ENCODE data around the gene ETV3. TPM values are rescaled to one million over a fixed set of nuclear protein-coding genes. Genes with fewer than 3 reads are reported as not detected.

Gene ETV3
- total and polyA plus RNA-seq, 7 donors = 5.5 to 22.7 (median 16.3) TPM

DNA sequence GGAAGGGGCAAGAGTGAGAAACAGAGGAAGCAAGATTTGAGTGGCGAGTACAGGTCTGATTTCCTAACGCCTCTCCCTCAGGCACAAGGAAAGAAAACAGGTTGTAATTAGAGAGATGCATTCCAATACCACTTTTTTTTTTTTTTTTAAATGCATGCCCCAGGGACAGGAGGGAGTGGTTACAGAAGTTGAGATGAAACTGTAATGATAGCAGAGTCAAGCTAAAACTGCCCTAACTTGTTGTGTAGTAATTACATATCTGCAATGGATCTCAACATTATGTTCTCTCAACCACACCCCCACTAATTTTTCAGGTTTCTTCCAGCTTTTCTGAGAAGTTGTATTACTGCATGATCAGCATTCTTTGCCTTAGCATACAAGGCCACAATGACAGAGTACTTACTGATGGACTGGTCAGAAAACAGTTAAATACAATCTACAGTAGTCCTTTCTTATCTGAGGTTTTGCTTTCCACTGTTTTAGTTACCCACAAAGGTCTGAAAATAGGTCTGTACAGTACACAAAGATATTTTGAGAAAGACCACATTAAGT lies 5.5 kb downstream of the ETV3 start:
- intact Hi-C loops (cut with DNase I) = no loop called here
- WGBS, 3 donors = 75 to 88% (median 87%) methylated on average over 2 of the region's 2 CpGs
- TF ChIP-seq, protein P1, sequence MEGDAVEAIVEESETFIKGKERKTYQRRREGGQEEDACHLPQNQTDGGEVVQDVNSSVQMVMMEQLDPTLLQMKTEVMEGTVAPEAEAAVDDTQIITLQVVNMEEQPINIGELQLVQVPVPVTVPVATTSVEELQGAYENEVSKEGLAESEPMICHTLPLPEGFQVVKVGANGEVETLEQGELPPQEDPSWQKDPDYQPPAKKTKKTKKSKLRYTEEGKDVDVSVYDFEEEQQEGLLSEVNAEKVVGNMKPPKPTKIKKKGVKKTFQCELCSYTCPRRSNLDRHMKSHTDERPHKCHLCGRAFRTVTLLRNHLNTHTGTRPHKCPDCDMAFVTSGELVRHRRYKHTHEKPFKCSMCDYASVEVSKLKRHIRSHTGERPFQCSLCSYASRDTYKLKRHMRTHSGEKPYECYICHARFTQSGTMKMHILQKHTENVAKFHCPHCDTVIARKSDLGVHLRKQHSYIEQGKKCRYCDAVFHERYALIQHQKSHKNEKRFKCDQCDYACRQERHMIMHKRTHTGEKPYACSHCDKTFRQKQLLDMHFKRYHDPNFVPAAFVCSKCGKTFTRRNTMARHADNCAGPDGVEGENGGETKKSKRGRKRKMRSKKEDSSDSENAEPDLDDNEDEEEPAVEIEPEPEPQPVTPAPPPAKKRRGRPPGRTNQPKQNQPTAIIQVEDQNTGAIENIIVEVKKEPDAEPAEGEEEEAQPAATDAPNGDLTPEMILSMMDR (IDR thresholded peaks at IDR 0.05) = no peak
- Histone ChIP-seq H3K9me3 (no peaks in the 10 kb centered on the region), H3K27ac (no peak overlapping the region), H3K36me3 (ENCODE audit: insufficient read depth in 1 of 2, low read depth in 1 of 2) (peaks cover 20 to 85% of the 10 kb centered on the region in 2 donors), H3K27me3 (ENCODE audit: insufficient read depth in 3 of 3, low read length in 2 of 3) (no peaks in the 10 kb centered on the region), H3K4me1 (peaks cover 15% of the 10 kb centered on the region), H3K4me3 (no peak overlapping the region)
- ATAC-seq = no peak
- DNase-seq = no peak

DNA sequence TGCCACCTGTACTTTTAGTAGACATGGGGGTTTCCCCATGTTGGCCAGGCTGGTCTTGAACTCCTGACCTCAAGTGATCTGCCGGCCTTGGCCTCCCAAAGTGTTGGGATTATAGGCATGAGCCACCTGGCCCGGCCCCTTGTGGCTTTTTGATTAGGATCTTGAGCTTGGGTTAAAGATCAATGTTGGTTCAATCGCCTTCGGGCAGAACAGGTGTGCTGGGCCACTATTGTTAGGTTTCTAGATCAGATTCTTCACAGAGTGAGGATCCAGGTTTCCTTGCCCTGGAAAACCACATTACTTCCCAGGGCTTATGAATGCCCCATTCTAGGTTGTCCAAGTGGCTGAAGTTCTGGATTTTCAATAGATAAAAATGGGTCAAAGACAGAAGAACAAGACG lies 6.1 kb downstream of the ETV3 start:
- Histone ChIP-seq H3K27ac (no peak overlapping the region), H3K9me3 (no peaks in the 10 kb centered on the region), H3K4me3 (no peak overlapping the region), H3K36me3 (ENCODE audit: insufficient read depth in 1 of 2, low read depth in 1 of 2) (peaks cover 20 to 90% of the 10 kb centered on the region in 2 donors), H3K4me1 (peaks cover 15% of the 10 kb centered on the region), H3K27me3 (ENCODE audit: insufficient read depth in 3 of 3, low read length in 2 of 3) (no peaks in the 10 kb centered on the region)
- no peak for DNase-seq
- TF ChIP-seq, protein P1 (IDR thresholded peaks at IDR 0.05) = no peak
- intact Hi-C loops (cut with DNase I) = no loop called here
- no peak for ATAC-seq
- WGBS, 3 donors = 83 to 93% (median 84%) methylated on average over 5 of the region's 5 CpGs

DNA sequence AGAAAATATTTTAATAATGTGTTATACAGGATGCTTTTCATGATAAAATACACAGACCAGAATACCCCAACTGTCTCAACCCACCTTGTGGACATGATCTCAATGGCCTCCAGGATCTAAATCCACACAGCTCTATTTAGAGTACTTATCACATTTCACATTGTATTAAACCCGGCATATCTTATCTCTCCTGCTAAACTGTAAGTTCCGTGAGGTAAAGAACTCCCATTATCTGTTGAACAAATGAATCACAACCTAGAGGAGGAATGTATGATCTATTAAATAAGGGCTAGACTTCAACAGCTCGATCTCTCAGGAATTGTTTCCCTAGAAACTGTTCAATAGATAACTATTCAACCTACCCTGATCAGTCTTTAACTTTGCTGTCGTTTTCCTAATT lies 6.9 kb downstream of the ETV3 start:
- TF ChIP-seq, protein P1 (IDR thresholded peaks at IDR 0.05) = no peak
- H3K36me3 ChIP-seq (ENCODE audit: insufficient read depth in 1 of 2, low read depth in 1 of 2) = peaks cover 20 to 95% of the 10 kb centered on the region in 2 donors
- H3K27ac ChIP-seq = no peak overlapping the region
- no peak overlapping the region for H3K4me3 ChIP-seq
- WGBS, 3 donors = 88 to 94% (median 92%) methylated on average over 4 of the region's 4 CpGs
- H3K27me3 ChIP-seq (ENCODE audit: insufficient read depth in 3 of 3, low read length in 2 of 3) = no peaks in the 10 kb centered on the region
- H3K4me1 ChIP-seq = peaks cover 7% of the 10 kb centered on the region
- H3K9me3 ChIP-seq = no peaks in the 10 kb centered on the region
- intact Hi-C loops (cut with DNase I) = no loop called here
- DNase-seq (no peak), ATAC-seq (no peak)

DNA sequence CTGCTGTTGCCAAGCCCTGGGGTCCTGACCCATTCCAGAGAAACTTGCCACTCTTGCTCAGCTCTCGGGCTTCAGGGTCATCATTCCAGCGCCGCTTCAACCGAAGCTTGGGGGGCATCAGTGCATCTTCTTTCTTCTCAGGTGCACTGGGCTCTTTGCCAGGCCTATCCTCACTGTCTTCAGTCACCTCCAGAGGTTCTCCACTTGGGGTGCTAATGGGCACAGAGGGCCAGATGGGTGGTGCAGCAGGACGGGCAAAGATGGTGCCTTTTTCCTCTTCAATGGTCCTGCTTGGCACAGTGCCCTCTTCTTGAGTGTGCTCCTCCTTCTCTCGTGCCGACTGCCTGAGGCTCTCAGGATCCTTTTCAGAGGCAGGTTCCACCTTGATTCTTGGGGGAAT lies 13.3 kb downstream of the ETV3 start:
- TF ChIP-seq, protein P1 (IDR thresholded peaks at IDR 0.05) = no peak
- Histone ChIP-seq H3K36me3 (ENCODE audit: insufficient read depth in 1 of 2, low read depth in 1 of 2) (peaks cover 12 to 75% of the 10 kb centered on the region in 2 donors), H3K27me3 (ENCODE audit: insufficient read depth in 3 of 3, low read length in 2 of 3) (no peaks in the 10 kb centered on the region), H3K27ac (no peak overlapping the region), H3K9me3 (no peaks in the 10 kb centered on the region), H3K4me3 (no peak overlapping the region), H3K4me1 (no peaks in the 10 kb centered on the region)
- no peak for DNase-seq
- 79 to 88% (median 83%) methylated on average over 7 of the region's 7 CpGs for WGBS, 3 donors
- intact Hi-C loops (cut with DNase I) = no loop called here
- no peak for ATAC-seq

DNA sequence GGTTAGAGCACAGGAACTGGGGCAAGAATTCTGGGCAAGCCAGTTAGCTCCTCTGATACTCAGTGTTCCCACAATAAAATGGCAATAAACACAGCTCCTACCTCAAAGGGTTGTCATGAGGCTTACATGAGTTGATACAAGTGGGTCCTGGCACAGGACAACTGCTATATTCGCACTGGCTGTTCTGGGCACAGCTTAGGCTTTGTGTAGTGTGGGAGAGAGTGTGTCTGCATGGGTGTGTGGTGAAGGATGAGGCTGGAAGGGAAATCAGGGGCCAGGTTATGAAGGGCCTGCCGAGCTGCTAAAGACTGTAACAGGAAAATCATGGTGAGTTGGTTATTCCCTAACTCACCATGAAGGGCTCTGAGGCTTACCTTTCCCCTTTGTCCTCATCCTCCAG lies 18.7 kb downstream of the ETV3 start:
- Histone ChIP-seq H3K27me3 (ENCODE audit: insufficient read depth in 3 of 3, low read length in 2 of 3) (no peaks in the 10 kb centered on the region), H3K9me3 (no peaks in the 10 kb centered on the region), H3K4me3 (no peak overlapping the region), H3K27ac (no peak overlapping the region), H3K36me3 (ENCODE audit: insufficient read depth in 1 of 2, low read depth in 1 of 2) (peaks cover 3 to 25% of the 10 kb centered on the region in 2 donors), H3K4me1 (no peaks in the 10 kb centered on the region)
- ATAC-seq (no peak), DNase-seq (no peak)
- intact Hi-C loops (cut with DNase I) = no loop called here
- 82 to 83% (median 83%) methylated on average over 2 of the region's 2 CpGs for WGBS, 3 donors
- TF ChIP-seq, protein P1 (IDR thresholded peaks at IDR 0.05) = no peak
